H54 (cell line): ENCODE measurements around the gene MRPL47.
"Not testable (repeated sequence)": the region's sequence is repeated elsewhere in the genome, so short reads cannot be mapped to it uniquely, and the experiment has no call there.

Experiments used
- DNase-seq: peaks from one replicate; pipeline ENCODE4 v3.0.0; 2011; ENCODE audit warnings: low spot score, mixed read lengths; ENCODE audit not compliant: insufficient read length
- FAIRE-seq: peaks from 3 replicates; lab custom pipeline; 2011; peaks lifted over from hg19 to GRCh38; lab: Jason Lieb, UNC
- POLR2A ChIP-seq: IDR thresholded peaks from 2 replicates; pipeline ENCODE4 v1.6.1; 2011; ENCODE audit warnings: low read depth, mild to moderate bottlenecking, low read length

MRPL47 gene

GRCh38 chr3:179604321-179605078 is at the start of gene MRPL47, which contains the start of gene NDUFB5:
TSS of gene MRPL47 (minus strand) at chr3:179604638. CDS start at chr3:179604624, 14 bp downstream.
TSS of gene NDUFB5 (plus strand) at chr3:179604794. CDS start at chr3:179604816, 22 bp downstream.
- FAIRE-seq (peak; percentile 100), DNase-seq (peak; percentile 87)
- peak; percentile 58 for TF ChIP-seq POLR2A

GRCh38 chr3:179653096-179653797 is 48.8 kb upstream of the MRPL47 start:
- DNase-seq (peak; percentile 38), FAIRE-seq (no peak)
- no peak for TF ChIP-seq POLR2A

DNA sequence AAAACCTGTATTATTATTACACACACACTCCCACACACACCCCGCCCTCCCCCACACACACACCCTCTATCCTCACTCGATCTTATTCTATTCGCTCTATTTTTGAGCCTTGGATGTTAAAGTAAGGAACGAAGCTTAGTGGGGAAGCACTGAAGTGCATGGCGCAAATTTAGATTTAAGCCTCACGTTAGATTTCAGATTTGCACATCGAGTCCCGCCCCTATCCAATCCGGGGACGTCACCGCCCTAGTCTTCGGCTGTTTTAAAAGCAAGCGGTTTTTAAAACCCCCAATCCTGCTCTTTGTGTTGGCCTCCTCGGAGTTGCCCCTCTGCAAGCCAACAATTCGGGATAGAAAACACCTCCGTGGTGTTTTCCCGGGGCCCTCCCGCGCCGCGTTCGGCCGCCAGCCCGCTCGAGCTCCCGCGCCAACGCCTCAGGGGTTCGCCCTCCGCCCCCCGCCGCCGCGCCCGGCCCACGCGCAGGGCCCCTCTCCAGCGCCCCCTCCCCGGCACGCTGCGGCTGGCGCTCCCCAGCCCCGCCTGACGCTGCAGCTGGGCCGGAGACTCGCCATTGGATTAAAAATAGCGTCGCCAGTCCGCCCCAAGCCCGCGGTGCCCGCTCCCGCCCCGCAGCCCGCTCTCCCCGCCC is 48.1 kb upstream of the MRPL47 start, which contains the start of gene USP13:
TSS of gene USP13 (plus strand) at position 594 of the 649 bp plus-strand sequence. CDS start 186 bp downstream, outside the sequence.
- FAIRE-seq, result peak; percentile 86
- TF ChIP-seq POLR2A, result peak; percentile 41; the same call in 1 of the 2 replicates
- peak; percentile 70 for DNase-seq

- FAIRE-seq (no peak), DNase-seq (no peak)
- TF ChIP-seq POLR2A, result no peak
These were observed 47.4 kb upstream of the MRPL47 start for GRCh38 chr3:179651687-179652446.

DNA sequence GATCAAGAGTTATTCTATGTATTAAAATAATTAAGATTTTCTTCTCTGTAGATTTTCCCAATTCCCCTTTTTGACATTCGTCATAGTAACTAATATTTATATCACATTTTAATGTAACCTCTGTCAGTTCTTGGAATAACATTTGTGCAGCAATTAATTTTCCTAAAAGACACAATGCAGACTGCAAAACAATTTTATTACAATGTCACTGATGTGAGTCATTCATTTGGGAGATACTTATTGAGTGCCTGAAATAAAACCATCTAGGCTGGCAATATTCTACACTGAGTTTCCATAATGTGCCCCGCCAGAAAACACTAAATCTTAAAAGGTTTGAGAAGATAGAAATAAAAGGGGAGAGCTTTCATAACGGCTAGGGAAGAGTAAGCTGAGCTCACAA is 41.7 kb upstream of the MRPL47 start:
- FAIRE-seq (no peak), DNase-seq (no peak)

GRCh38 chr3:179643837-179644236 is 39.4 kb upstream of the MRPL47 start:
- FAIRE-seq, DNase-seq: not testable (repeated sequence)

More for the DNA sequence above, 41.7 kb upstream of the MRPL47 start:
- TF ChIP-seq POLR2A, result no peak

DNA sequence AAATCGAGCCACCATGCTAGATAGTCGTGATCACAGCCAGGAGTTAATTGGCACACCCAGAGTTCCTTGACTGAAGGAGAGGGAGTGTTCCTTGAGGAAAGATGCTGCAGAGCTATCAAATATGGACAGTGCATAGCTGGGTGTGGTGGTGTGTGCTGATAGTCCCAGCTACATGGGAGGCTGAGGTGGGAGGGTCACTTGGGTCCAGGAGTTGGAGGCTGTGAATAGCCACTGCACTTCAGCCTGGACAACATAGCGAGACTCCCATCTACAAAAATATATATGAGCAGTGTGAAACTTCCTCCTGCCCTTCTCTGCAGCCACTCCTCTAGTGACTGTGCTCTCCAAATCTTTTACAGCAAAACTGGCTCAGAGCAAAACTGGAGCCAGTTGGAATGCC is 38.4 kb upstream of the MRPL47 start:
- DNase-seq, result no peak
- no peak for FAIRE-seq
- TF ChIP-seq POLR2A, result no peak

DNA sequence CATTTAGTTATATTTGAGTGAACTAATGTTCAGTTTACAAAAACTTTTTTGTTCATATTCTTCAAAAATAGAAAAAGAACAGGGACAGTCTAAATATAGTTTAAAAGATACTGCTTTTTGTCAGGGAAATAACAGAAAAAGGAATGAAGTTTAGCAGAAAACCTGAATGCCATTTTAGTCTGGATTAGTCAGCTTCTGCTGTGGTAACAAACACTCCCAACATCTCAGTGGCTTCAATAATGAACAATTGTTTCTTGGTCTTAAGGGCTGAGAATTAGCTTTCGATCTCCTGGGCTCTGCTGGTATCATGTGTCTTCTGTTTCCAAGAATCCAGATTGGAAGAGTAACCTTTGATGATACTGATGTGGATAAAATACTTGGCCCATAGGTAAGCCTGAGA is 36.0 kb upstream of the MRPL47 start:
- FAIRE-seq, result no peak
- no peak for TF ChIP-seq POLR2A
- DNase-seq, result no peak

GRCh38 chr3:179630753-179631451 is 26.5 kb upstream of the MRPL47 start:
- no peak for TF ChIP-seq POLR2A
- no peak for FAIRE-seq
- no peak for DNase-seq

DNA sequence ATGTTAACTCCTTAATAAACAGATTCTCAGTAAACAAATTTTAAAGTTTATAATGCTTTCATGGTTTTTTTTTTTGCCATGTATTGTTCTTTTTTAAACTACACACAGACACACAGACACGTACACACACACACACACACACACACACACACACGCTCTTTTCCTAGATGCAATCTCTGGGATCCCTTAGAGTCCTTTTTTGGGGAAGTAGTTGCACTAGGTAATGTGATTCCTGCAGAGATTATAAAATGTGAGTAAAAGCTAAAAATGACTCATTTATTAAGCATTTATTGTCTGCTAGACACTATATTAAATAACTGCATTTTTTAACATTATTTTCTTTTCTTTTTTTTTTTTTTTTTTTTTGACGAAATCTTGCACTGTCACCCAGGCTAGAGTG is 20.0 kb upstream of the MRPL47 start:
- TF ChIP-seq POLR2A, result no peak
- no peak for FAIRE-seq
- DNase-seq, result no peak

DNA sequence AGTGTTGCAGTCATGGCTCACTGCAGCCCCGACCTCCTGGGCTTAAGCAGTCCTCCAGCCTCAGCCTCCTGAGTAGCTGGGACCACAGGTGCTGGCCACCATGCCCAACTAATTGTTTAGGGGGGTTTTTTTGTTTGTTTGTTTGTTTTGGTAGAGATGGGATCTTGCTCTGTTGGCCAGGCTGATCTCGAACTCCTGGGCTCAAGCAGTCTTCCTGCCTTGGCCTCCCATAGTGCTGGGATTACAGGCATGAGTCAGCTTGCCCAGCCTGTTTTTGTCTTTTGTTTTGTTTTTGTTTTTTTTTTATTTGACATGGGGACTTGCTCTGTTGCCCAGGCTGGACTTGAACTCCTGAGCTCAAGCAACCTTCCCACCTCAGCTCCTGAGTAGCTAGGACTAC is 17.6 kb upstream of the MRPL47 start:
- peak; percentile 15 for FAIRE-seq
- no peak for TF ChIP-seq POLR2A
- DNase-seq, result no peak

DNA sequence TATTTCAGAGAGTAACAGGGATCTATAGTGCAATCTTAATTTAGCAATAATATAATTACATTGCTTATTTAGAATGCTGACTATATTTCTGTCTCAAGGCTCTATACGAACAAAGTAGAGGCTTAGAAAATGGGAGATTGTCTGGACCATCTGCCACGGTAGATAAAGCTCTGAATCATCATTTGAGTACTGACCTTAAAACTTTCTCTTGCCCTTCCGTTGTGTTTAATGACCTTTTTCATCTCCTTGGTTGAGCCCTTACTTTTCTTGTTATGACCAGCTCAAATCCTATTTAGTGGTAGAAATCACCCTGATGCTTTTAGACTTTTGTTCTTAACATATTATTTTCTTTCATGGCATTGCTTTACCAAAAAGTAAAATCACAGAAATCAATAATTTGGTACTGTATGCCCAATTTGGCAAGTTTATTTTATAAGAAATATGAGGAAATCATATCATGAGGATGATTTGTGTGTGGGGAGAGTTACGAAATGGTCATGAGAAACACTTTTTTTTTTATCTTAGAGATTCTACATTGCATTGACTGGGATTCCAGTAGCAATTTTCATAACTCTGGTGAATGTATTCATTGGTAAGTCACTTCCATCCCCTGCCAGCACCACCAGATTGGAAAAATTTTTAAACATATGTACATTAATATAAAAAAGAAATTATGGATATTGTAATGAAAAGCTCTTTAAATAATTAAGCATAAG is 11.2 kb upstream of the MRPL47 start:
- no peak for DNase-seq
- peak; percentile 48 for FAIRE-seq
- TF ChIP-seq POLR2A, result no peak
